Stromal cell of bone marrow (primary cell): ENCODE measurements around the gene MRPL17.
"Not testable (repeated sequence)": the region's sequence is repeated elsewhere in the genome, so short reads cannot be mapped to it uniquely, and the experiment has no call there.

Experiments used
- DNase-seq: peaks from one replicate; pipeline ENCODE4 v3.0.0-alpha.2; 2012; ENCODE audit warnings: low read depth

MRPL17 gene

DNA sequence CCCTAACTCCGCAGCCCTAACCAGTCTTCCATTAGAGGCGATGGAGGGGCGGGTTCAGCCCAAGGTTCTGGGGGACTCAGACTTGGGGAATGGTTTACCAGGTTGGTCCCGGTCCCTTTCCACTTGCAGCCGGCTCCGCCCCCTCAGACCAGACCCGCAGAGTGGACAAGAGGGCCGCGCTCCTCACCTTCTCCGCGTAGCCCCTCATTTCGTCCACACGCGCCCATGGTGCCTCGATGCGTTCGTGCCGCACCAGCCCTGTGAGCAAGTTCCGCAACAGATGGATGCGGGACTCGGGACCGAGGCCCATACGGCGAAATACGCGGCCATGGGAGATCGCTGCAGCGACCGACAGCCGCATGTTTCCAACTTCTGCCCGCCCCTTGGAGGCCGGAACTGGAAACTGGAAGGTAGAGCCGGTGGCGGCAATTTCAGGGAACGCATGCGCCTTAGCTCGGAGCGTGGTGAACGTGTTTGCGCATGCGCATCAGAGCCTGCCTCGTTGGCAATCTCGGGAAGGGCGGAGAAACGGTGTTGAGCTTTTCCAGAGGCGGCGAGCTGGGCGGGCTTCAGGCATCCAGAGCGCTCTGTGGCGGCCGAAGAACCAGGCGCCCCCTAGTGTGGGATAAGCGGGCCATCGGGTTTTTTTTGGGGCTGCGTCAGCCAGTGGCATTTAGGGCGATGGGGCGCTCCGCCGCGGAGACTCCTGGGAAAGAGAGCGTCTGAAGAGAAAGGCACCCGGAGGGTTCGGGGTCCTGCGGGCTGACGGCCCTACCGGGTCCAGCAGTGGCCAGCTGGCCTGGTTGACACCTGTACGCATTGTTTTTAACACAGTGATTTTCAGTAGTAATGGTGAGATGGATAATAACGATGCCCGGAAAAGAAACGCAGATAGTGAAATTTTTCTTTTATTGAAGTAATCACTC is at the start of gene MRPL17:
Gene MRPL17, minus strand, starts transcription at position 405 of the 926 bp plus-strand sequence. Its CDS starts 44 bp downstream, at position 361.
- peak; percentile 98 for DNase-seq

DNA sequence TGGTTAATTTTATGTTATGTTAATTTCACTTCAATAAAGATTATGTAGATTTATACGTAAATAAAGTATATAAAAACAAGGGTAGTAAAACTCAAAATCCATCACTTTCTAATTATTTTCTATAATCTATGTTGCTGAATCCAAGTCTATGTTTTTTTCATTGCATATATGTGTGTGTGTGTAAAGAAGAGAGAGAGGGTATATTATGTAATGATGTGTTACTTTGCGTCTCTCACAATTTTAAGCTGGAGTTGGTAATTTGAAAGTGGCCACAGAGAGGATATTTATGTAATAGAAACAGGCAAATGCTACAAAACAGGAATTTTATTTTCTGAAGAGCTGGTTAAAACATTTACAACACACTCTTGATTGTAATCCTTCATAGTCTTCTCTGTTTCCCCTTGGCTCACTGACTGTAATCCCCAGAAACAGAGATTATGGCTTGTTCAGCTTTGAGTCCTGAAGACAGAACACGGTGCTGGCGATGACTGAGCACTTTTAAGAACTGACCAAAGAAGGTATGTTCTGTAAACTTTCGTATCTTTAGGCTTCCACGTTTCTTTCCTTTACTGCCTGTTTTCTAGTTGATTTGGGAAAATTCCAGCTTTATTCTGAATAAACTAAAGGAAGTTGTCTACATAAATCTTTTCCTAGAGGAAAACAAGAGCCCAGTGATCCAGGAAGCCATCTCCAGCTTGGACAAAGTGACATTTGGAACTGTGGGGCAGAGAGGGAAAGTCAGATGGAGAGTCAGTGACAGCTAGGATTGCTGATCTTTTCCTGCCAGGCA is 45.0 kb upstream of the MRPL17 start:
- no peak for DNase-seq

DNA sequence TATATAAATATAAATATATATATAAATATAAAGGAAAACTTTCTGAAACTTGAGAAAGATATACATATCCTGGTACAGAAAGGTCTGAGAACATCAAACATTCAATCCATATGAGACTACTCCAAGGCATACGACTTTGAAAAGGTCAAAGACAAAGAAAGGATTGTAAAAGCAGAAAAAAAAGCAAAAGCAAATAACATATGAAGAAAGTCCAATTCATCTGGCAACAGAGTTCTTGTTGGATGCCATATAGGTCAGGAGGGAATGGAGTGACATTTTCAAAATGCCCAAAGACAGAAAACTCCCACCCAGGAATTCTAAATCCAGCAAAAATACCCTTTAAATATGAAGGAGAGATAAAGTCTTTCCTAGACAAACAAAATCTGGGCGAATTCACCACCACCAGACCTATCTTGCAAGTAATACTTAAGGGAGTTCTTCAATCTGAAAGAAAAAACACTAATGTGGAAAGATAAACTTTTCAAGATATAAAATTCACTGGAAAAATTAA is 42.3 kb upstream of the MRPL17 start:
- DNase-seq: no peak

DNA sequence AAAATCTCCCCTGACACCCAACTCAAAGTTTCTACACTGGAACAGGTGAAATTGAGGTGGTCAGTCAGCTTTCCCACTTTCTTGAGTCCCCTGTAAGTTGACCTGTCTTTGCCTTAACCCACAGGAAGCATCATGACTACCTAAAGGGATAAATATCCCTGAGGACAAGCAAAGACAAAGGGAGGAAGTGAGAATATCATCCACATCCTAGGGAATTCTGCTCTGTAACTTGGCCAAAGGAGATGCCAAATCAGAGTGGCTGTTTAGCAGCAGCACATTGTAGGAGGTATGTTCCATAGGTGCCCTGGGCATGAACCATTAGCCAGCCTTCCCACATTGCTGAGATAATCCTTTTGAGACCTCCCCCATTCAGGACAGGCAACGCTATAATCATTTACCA is 40.9 kb upstream of the MRPL17 start:
- DNase-seq: no peak

DNA sequence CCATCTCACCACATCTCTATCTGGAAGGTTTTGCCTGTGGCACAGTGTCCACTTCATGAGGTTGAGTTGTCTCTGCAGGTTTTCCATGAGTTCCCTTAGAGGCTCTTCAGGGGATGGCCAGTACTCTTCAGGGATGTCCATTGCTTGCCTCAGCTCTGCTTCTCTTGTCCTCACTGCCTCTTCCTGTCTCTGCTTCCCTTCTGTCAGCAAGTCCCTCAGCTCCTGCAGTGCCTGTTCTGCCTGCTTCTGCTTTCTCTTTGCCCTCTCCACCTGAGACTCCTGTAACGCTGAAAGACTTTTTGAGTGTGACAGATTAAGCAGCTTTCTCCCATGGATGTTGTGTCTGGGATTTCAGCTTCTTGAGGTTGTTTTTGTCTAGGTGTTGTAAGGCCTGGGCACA is 38.2 kb upstream of the MRPL17 start:
- DNase-seq: no peak

DNA sequence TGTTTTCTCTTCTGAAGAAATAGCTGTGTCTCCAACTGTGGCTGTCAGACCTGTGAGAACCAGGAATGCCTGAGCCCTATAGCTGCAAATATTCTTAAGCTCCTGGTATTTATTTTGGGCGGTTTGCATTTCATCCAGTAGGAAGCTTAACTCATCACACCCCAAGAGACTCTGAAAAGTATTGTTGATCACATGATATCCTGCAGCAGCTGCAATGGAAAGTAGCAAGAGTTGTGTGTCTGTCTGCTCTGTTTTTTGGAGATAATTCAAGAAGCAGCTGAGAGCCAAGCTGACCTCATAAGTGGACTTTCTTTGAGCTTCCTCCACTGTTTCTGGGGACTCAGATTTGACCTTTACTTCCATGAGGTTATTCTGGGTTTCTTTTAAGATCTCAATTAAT is 36.4 kb upstream of the MRPL17 start:
- DNase-seq: peak; percentile 51

DNA sequence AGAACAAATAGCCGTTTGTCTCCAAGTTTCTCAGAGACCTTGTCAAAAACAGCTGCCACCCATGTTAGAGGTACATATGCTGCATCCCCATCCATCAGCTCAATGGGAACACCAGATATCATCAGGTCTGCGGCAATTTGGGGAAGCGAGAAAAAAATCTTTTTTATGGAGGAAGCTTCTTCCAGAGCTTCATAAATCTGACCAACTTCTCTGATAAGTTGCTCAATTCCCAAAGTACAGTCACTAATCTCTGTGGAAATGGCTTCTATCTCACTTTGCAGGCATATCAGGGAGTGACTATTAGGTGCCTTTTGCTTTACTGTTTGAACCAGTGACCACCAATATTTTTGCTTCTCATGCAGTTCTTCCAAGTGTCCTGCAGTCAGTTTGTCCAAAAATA is 34.3 kb upstream of the MRPL17 start:
- DNase-seq: no peak

DNA sequence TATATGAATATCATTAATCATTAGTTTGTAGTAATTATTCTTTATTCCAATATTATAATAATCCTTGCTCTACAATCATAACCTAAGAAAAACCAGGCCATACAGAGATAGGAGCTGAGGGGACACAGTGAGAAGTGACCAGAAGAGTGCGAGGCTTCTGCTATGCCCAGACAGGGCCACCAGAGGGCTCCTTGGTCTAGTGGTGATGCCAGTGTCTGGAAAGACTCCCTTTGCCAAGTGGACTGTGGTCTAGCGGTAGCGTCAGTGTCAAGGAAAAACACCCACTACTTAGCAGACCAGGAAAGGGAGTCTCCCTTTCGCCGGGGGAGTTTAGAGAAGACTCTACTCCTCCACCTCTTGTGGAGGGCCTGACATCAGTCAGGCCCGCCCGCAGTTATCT is 28.4 kb upstream of the MRPL17 start:
- DNase-seq: not testable (repeated sequence)

DNA sequence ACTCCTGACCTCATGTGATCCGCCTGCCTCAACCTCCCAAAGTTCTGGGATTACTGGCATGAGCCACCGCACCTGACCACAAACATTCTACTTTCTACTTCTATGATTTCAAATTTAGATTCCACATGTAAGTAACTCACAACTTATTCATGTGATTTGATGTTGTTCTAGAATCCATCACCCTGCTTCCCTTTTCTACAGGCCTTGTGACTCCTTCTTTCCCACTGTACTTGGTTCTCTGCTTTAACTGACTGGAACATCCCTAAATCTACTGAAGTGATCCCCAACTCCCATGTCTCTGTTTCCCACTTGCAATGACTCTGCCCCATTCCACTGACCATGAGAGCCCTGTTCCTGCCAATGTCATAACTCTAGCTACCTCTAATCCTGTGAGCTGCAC is 25.7 kb upstream of the MRPL17 start:
- DNase-seq: no peak

DNA sequence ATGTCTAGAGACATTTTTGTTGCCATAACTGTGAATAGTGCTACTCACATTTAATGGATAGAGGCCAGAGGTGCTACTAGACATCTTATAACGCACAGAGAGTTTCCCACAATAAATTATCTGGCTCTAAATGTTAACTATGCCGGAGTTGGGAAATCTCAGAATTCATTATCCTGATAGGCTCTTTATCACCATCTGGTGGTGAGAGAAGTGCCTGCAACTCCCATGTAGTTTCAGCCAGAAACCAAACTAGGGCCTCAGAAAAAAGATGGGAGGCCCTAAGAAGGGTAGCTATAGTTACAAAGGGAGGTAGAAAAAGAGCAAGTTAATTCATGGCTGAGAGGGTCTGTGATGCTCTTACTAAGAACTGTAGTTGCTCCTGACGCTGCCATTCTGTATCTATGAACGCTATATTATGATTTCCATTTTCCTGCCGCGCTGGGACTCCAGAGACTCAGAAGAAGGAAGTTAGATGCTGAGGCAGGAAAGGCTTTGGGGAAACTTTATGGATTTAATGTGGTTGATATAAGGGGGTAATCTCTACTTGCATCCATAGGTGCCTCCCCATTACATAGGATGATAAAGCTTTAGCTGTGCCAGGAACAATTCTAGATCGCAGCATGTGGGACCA is 22.9 kb upstream of the MRPL17 start:
- peak; percentile 48 for DNase-seq

DNA sequence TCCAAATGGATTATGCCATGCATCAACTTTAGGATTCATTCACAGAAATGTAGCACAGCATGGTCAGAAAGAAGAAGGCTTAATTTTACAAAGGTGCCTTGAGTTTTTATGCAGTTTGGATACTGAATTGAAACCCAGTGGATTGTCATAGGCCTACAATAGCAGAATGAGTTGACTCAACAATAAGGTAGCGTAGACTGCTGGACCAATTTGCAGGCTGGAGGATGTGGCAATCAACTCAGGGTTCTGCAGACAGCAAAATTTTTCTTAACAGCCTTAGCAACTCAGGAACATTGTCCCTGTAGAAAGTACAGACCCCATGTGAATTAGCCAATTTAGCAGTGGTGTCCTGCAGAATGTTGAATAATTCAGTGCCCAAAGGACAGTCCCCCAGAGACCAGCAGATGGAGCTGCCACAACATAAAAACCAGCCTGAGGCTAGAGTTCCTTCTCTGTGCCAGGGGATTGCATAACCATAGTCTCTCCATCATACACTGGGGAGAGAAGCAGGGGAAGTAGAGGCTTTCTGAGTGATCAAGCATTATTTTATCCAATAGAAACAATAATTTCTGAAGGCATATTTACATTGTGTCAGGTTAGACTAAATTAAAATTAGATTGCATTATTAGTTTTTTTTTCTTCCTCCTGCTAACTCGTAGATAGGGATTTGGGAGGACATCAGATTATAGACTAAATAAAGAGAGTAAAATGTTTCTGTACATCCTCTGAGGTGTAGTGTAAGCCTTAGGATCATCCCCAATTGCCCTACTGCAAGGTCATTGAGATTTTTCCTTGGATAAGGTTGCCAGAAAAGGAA is 20.3 kb upstream of the MRPL17 start:
- DNase-seq: peak; percentile 56

DNA sequence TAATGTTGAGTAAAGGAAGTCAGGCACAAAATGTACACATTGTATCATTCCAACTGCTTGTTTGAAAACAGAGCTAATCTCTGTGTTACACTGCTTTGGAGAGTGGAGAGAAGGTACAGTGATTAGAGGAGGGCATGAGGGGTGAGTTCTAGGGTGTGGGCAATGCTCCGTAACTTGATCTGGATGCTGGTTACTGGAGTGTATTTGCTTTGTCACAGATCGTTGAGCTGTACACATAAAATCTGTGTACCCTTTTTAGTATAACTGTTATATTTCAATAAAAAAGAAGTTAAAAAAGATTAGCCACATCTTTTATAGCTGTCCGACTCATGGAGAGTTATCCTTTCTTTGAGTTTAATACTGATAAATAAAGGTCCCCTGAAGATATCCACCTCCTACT is 18.8 kb upstream of the MRPL17 start:
- not testable (repeated sequence) for DNase-seq

DNA sequence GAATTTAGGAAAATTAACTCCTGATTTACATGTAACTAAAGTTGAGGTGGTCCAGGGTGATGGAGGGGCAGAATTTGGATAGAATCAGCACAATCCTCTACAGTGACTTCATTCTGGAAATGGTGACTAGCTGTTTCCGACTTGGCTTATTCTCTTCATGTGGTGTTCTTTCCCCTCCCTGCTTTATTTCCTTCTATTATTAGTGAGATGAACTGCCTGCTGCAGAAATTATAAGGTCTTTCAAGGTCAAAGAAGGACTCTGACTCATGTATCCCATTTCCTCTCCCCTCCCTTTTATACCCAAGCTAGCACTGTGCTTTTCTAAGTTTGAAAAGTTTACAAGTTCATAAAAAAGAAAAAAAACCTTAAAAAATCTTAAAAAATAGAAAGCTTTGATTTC is 12.2 kb upstream of the MRPL17 start:
- DNase-seq: peak; percentile 83

DNA sequence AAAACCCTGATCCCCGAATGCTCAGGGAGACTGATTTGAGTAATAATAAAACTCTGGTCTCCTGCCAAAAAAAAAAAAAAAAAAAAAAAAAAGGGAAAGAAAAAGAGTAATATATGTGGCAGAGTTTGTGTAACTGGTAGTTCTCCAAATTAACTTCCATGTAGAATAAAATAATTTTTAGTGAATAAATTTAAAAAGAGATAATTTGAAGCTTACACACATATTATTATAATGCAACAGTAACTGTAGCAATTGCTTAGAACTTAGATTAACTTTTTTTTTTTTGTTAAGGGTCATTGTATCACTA is 11.0 kb upstream of the MRPL17 start:
- DNase-seq: no peak

DNA sequence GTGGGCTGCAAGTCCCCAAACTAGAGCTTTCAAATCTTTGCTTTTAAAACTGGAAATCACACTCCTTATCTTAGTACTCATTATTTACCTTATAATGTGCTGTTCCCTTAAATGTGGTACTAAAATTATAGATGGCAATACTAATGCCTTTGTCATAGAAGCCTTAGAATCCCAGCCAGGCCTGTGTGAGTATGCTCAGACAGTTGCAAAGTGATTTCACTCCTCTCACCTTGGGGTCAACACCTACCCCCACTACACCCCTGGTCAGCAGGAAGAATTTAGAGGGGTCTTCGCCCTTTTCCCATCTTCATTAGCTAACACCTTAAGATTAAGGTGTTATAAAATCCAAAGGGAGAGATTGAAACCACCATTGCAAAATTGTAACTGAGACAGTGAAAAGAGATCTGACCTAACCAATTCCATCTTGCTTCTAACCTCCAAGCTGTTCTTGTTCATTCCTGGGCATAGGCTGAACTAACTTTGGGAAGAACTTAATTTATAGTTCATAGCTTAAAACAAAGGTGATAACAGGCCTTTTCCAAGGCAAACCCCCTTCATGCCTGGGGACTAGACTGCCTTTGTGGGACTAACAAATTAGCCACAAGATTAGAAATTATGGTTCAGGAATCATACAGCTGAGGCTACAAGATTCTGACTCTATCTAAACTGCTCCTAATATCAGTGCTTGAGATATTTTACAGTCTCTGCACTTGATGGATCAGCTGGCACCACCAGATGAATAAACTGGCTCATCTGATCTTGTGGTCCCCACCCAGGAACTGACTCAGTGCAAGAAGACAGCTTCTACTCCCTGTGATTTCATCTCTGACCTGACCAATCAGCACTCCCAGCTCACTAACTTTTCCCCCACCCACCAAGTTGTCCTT is 10.4 kb upstream of the MRPL17 start:
- peak; percentile 92 for DNase-seq

DNA sequence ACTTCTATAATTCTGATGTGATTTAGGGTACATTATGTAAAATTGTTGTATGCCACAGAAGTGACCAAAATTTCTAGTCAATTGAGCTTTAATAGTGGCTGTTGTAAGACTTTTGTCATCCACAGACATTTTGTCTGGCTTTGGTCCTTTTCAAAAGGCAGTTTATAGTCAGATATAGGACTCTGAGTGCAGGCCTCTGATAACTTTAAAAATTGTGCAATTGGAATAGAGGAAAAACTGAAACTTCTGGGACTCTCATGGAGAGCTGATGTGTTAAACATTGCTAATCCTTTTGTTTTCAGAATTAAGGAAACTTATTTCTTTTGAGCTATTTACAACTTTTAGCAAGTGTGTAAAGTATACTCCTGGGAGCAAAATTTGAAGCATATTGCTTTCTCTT is 9.0 kb upstream of the MRPL17 start:
- no peak for DNase-seq

DNA sequence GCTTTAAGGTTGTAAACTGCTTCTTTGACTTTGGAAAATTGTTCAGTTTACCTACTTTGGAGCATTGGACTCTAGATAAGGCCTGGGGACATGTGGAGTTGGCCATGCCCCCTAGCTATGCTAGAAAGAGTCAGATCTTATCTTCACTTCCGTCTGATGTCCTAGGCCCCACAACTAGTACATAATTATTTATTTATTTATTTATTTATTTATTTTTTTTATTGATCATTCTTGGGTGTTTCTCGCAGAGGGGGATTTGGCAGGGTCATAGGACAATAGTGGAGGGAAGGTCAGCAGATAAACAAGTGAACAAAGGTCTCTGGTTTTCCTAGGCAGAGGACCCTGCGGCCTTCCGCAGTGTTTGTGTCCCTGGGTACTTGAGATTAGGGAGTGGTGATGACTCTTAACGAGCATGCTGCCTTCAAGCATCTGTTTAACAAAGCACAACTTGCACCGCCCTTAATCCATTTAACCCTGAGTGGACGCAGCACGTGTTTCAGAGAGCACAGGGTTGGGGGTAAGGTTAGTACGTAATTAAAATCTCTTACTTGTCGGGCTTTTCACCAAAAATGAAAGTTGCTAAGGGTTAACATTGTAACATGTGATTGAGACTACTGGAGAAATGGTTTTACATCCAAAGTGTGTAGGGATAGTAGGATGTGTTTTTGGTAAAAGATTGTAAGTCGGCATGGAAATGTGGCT is 7.4 kb upstream of the MRPL17 start:
- DNase-seq: not testable (repeated sequence)

DNA sequence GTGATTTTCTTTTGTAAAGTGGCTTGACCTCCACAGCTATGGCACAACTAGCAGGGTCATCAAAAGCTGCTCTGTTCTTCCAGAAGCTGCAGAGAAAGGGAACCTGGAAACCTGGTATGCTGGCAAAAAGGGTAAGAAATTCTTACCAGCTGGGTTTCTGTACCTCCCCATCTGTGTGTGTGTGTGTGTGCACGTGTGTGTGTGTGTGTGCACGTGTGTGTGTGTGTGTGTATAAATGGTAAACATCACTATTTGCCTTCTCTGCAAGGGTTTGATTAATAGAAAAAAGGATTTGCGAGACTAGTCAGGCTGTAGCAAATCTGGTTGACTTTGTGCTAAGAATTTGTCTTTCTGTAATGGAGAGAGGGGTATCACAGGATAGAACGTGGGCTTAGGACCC is 4.7 kb upstream of the MRPL17 start:
- no peak for DNase-seq

DNA sequence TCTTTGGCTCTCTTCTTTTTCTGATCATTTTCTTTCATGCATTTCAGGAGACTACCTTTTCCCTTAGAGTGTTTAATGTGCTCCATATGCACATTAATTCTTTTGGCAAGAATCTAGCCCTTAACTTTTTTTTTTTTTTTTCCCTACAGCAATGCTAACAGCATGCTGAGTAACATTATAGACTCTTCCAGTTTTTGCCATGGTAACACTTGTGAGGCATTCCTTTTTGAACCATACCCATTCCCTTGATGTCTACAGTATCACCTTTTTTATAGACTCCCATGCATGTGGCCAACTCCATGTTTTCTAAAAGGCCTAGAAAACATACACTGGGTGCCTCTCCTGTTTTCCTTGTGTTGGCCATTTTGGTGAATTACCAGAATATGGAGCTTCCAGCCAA is 2.9 kb upstream of the MRPL17 start:
- DNase-seq: no peak

DNA sequence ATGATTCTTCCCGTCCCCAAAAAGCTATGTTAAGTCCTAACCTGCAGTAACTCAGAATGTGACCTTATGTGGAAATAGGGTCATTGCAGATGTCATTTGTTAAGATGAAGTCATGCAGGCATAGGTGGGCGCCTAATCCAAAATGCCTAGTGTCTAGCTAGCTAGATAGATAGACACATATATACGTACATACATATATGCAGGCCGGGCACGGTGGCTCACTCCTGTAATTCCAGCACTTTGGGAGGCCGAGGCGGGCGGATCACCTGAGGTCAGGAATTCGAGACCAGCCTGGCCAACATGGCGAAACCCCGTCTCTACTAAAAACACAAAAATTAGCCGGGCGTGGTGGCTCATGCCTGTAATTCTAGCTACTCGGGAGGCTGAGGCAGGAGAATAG is 928 bp upstream of the MRPL17 start:
- DNase-seq: not testable (repeated sequence)
